ENCODE results near the gene VPS25. TPM values are rescaled to one million over a fixed set of nuclear protein-coding genes. Genes with fewer than 3 reads are reported as not detected.

The VPS25 gene
- total and polyA plus RNA-seq, 9 of the 15 experiments (the other 6 are each of a cell fraction or from before 2014, with no cell fraction given): 123 to 352 (median 180) TPM

GRCh38 chr17:42806249-42806648 lies 33.0 kb downstream of the VPS25 start (continued):
- no peak for TF ChIP-seq ZNF318 (IDR thresholded peaks at IDR 0.05; ENCODE audit: borderline replicate concordance in 1 of 2, low read depth in 1 of 2)

- peaks cover 37% of the 10 kb centered on the region for H3K36me3 ChIP-seq (ENCODE audit: control insufficient read depth, insufficient read depth, low read length)
- no peak overlapping the region for H3K9ac ChIP-seq (ENCODE audit: insufficient read depth in 1 of 2, low read depth in 2 of 2, low read length in 2 of 2)
- ATAC-seq (no peak), FAIRE-seq (no peak), DNase-seq (ENCODE audit: extremely low read depth in 1 of 4, low spot score in 3 of 4) (no peak)
- no peaks in the 10 kb centered on the region for H4K20me1 ChIP-seq (replicated peaks; ENCODE audit: control insufficient read depth, insufficient read depth, low read length)
- H3K9me3 ChIP-seq (replicated peaks; ENCODE audit: control insufficient read depth, insufficient read depth, low read depth, low read length): no peaks in the 10 kb centered on the region
- WGBS (ENCODE audit: insufficient coverage, low coverage, missing lambda C conversion rate): 71% methylated on average over 3 of the region's 3 CpGs
- in situ Hi-C loops (cut with MboI) (no loop called here), intact Hi-C loops (cut with micrococcal nuclease) (no loop called here)
- ChIA-PET CTCF (ENCODE audit: low intra/inter-chr PET ratio) (interaction anchor here (0.6 kb wide), 1 partner anchor 496 kb away, joined by 3 read pairs; no protein-coding TSS in a partner anchor), POLR2A (interaction anchor here (0.9 kb wide), 1 partner anchor 136 kb away, joined by 3 read pairs; no protein-coding TSS in a partner anchor)
- BruUV-seq (replicated peaks): no TSS peak
- no peak overlapping the region for H3K4me3 ChIP-seq
- H3K27ac ChIP-seq (ENCODE audit: extremely low read depth, low read depth, low read length): no peak overlapping the region
- no peaks in the 10 kb centered on the region for H3K79me2 ChIP-seq (ENCODE audit: control insufficient read depth, insufficient read depth, low read length)
- H3K4me1 ChIP-seq (replicated peaks in 1 of 2; ENCODE audit: control insufficient read depth in 2 of 2, insufficient read depth in 2 of 2, low read length in 2 of 2): no peaks in the 10 kb centered on the region
- H3K4me2 ChIP-seq (ENCODE audit: insufficient read depth, low read length): no peak overlapping the region
- H2AFZ ChIP-seq (ENCODE audit: low read depth, low read length): no peak overlapping the region
- no peaks in the 10 kb centered on the region for H3K27me3 ChIP-seq (ENCODE audit: control insufficient read depth in 2 of 2, insufficient read depth in 2 of 2, low read length in 2 of 2)
- H3K9me1 ChIP-seq (ENCODE audit: control insufficient read depth, insufficient read depth, low read length): no peaks in the 10 kb centered on the region
- TF ChIP-seq RBM34 (IDR thresholded peaks at IDR 0.05; ENCODE audit: borderline replicate concordance, insufficient read depth, low read length) (no peak), MTA3 (IDR thresholded peaks at IDR 0.05; ENCODE audit: borderline replicate concordance) (no peak), HIVEP1 (CRISPR knock-in tag; IDR thresholded peaks at IDR 0.05) (no peak), NFYB (IDR thresholded peaks at IDR 0.05; ENCODE audit: extremely low read depth, insufficient read length) (no peak), CCAR2 (IDR thresholded peaks at IDR 0.05; ENCODE audit: low read depth, low read length) (no peak)
These were observed 36.0 kb downstream of the VPS25 start for GRCh38 chr17:42809250-42809649.
